Heart right ventricle (tissue), 16 donors: Measurements from ENCODE around the gene PROP1. TPM values are rescaled to one million over a fixed set of nuclear protein-coding genes. Genes with fewer than 3 reads are reported as not detected.
"Not testable (repeated sequence)": the region's sequence is repeated elsewhere in the genome, so short reads cannot be mapped to it uniquely, and the experiment has no call there.

Source experiments
- ATAC-seq, 8 donors: fragments of 200-7000 bp; cut with Tn5 transposase; one replicate each; pipeline ENCODE4 v1.9.1; 2020; ENCODE audit warnings: mild to moderate bottlenecking in 8 of 8, moderate library complexity in 8 of 8, moderate number of reproducible peaks in 1 of 8
- DNase-seq, 2 donors: peaks; one replicate each; pipeline ENCODE4 v3.0.0-alpha.2; 2020
- H3K27ac ChIP-seq, 10 donors: fragments of 200-600 bp; sonication (generic) in 2 of 10; one replicate each; pipeline versions ENCODE4 v1.5.0 to v1.8.0; 2020 to 2022; ENCODE audit warnings: mild to moderate bottlenecking in 3 of 10
- H3K27me3 ChIP-seq, 7 donors: fragments of 200-600 bp; one replicate each; pipeline ENCODE4 v1.8.0; 2021 to 2022; ENCODE audit warnings: mild to moderate bottlenecking in 2 of 7
- H3K36me3 ChIP-seq, 9 donors: fragments of 200-600 bp; sonication (generic) in 1 of 9; one replicate each; pipeline versions ENCODE4 v1.5.0 to v1.8.0; 2020 to 2022; ENCODE audit warnings: mild to moderate bottlenecking in 2 of 9
- H3K4me1 ChIP-seq, 9 donors: fragments of 200-600 bp; sonication (generic) in 1 of 9; one replicate each; pipeline versions ENCODE4 v1.5.0 to v1.8.0; 2020 to 2022; ENCODE audit warnings: mild to moderate bottlenecking in 4 of 9
- H3K4me3 ChIP-seq, 10 donors: fragments of 200-600 bp; sonication (generic) in 2 of 10; one replicate each; pipeline versions ENCODE4 v1.5.0 to v1.8.0; 2020 to 2022; ENCODE audit warnings: mild to moderate bottlenecking in 7 of 10, moderate library complexity in 2 of 10
- H3K9me3 ChIP-seq, 11 donors: fragments of 200-600 bp in 10 of 11; sonication (generic) in 2 of 11; one replicate each; pipeline versions ENCODE4 v1.5.0 to v1.8.0; 2013 to 2022; ENCODE audit warnings: mild to moderate bottlenecking in 2 of 11, control low read depth in 1 of 11, moderate library complexity in 1 of 11
- CTCF ChIP-seq, 9 donors: fragments of 200-600 bp; sonication (generic) in 2 of 9; IDR thresholded peaks; one replicate each; pipeline versions ENCODE4 v1.5.0 to v1.8.0; 2021 to 2022; ENCODE audit warnings: antibody characterized with exemption in 9 of 9, mild to moderate bottlenecking in 5 of 9, moderate library complexity in 1 of 9
- WGBS, 2 donors: extraction: QIAGEN DNeasy Blood & Tissue Kit; methylation state at CpG; one replicate each; pipeline ENCODE4 v1.1.7; 2013; ENCODE audit warnings: inconsistent platforms in 1 of 2; 5-methylcytosine and 5-hydroxymethylcytosine counted together
- intact Hi-C, 10 donors: fragments of 100-400 bp; cut with DNase I; formaldehyde crosslinking; loops; one replicate each; pipeline versions ENCODE4 v1.11.1 to v1.14.2; 2022
- polyA plus RNA-seq, 2 donors: library from polyadenylated mRNA; stranded (reverse); fragments of 200-250 nt; gene quantifications; one replicate each; pipeline ENCODE4 v1.2.3, GENCODE V29; 2013
- total RNA-seq, 10 donors: library from RNA; stranded (reverse); fragmentation: NEBNext Ultra II Directional in 3 of 10; extraction: Animal tissue kit (Norgen Biotek cat#: 25700) in 3 of 10; gene quantifications; one replicate each; pipeline versions ENCODE4 v1.2.1 to v1.2.4, GENCODE V29; 2021 to 2023
- donor health status: Arrhythmogenic right ventricular cardiomyopathy.
- donor health status: ischemic (EF 13 %, LVEDD 7.1; RV severe dilation, severe dysfunction).
- donor health status: healthy with polysubstance abuse.
- donor health status: DM: no; HTN: yes; CAD: no.
- donor health status: DM: no; HTN: no; CAD: no.
- donor health status: ischemic (EF 25% LVEDD 6.9; RV normal size, moderate dysfunction).
- donor health status: ischemic (EF 25% LVEDD 5.7; RV mildly dilated, moderate dysfunction).
- donor health status: healthy.
- donor health status: DM: yes; HTN: yes; CAD: no.
- donor health status: Ischemic cardiomyopathy.
- donor health status: ischemic (EF 35%, LVEDD 5.7; RV mildly dilated, moderate dysfunction).
- donor health status: nonischemic (EF 11% LVEDD 7.7; RV severe dilation, severe dysfunction).
- donor health status: DM: yes; HTN: yes; CAD: no.
- donor health status: PGD.
- donor health status: ischemic (EF 29% LVEDD 5.4; RV normal size, mild dysfunction).
- donor health status: nonischemic (EF 23%, LVEDD 6.1; RV moderate dilation, normal function).

Gene PROP1
- total and polyA plus RNA-seq, 12 donors = not detected

- ATAC-seq (peak in 1 of 8 donors; percentile 17), DNase-seq (no peak)
- intact Hi-C loops = no loop called here
- no peaks in the 10 kb centered on the region for H3K36me3 ChIP-seq
- no peaks in the 10 kb centered on the region for H3K9me3 ChIP-seq
- H3K4me3 ChIP-seq = no peak overlapping the region
- no peak overlapping the region for H3K27ac ChIP-seq
- 24% methylated on average over 17 of the region's 17 CpGs for WGBS, 2 donors
- H3K27me3 ChIP-seq = peaks cover 14 to 71% (median 65%) of the 10 kb centered on the region in 7 donors
- TF ChIP-seq CTCF (IDR thresholded peaks at IDR 0.05) = peak in 1 of 9 donors; percentile 11
- peaks cover 0 to 3% (median 0%) of the 10 kb centered on the region in 9 donors for H3K4me1 ChIP-seq
These were observed 13.8 kb downstream of the PROP1 start for GRCh38 chr5:177982072-177982727.

- Histone ChIP-seq H3K4me3 (no peak overlapping the region), H3K36me3 (no peaks in the 10 kb centered on the region), H3K27me3 (peaks cover 14 to 71% (median 64%) of the 10 kb centered on the region in 7 donors), H3K27ac (no peak overlapping the region), H3K9me3 (no peaks in the 10 kb centered on the region), H3K4me1 (peaks cover 0 to 3% (median 0%) of the 10 kb centered on the region in 9 donors)
- WGBS, 2 donors = 76 to 84% methylated on average over 25 to 26 of the region's 26 CpGs
- DNase-seq (no peak), ATAC-seq (no peak)
- intact Hi-C loops = no loop called here
- TF ChIP-seq CTCF (IDR thresholded peaks at IDR 0.05) = no peak
These were observed 14.6 kb downstream of the PROP1 start for GRCh38 chr5:177981296-177982071.

GRCh38 chr5:177980743-177981151, 15.3 kb downstream of the PROP1 start:
- H3K4me3 ChIP-seq = no peak overlapping the region
- H3K27me3 ChIP-seq = peaks cover 14 to 69% (median 59%) of the 10 kb centered on the region in 7 donors
- H3K27ac ChIP-seq = no peak overlapping the region
- peaks cover 0 to 3% (median 0%) of the 10 kb centered on the region in 11 donors for H3K9me3 ChIP-seq
- peaks cover 0 to 3% (median 0%) of the 10 kb centered on the region in 9 donors for H3K4me1 ChIP-seq
- 39 to 46% methylated on average over 10 of the region's 10 CpGs for WGBS, 2 donors
- DNase-seq = no peak
- no peak for ATAC-seq
- intact Hi-C loops = no loop called here
- H3K36me3 ChIP-seq = no peaks in the 10 kb centered on the region
- TF ChIP-seq CTCF (IDR thresholded peaks at IDR 0.05) = no peak

- WGBS, 2 donors = 35 to 55% methylated on average over 4 to 8 of the region's 8 CpGs
- ATAC-seq, H3K36me3 ChIP-seq, intact Hi-C loops, DNase-seq, H3K9me3 ChIP-seq, H3K27ac ChIP-seq, H3K4me3 ChIP-seq, H3K4me1 ChIP-seq: not testable (repeated sequence)
- peaks cover 0 to 51% (median 38%) of the 10 kb centered on the region in 7 donors for H3K27me3 ChIP-seq
These were observed 18.4 kb downstream of the PROP1 start for GRCh38 chr5:177977600-177977999.
